BE2C (cell line): Measurements from ENCODE around the gene FAM89A.
"Not testable (repeated sequence)": the region's sequence is repeated elsewhere in the genome, so short reads cannot be mapped to it uniquely, and the experiment has no call there.

Source experiments
- DNase-seq: peaks from one replicate; pipeline ENCODE4 v3.0.0-alpha.2; 2020
- H3K27me3 ChIP-seq: fragments of 250-450 bp; sonication (Bioruptor Pico); 2 replicates; pipeline ENCODE4 v1.5.1; 2020; ENCODE audit warnings: mild to moderate bottlenecking
- H3K36me3 ChIP-seq: fragments of 250-450 bp; sonication (Bioruptor Pico); 2 replicates; pipeline ENCODE4 v1.5.1; 2020; ENCODE audit warnings: mild to moderate bottlenecking
- H3K4me1 ChIP-seq: fragments of 250-450 bp; sonication (Bioruptor Pico); 2 replicates; pipeline ENCODE4 v1.5.1; 2020
- H3K4me3 ChIP-seq: 2 replicates; pipeline ENCODE4 v1.5.1; 2011; ENCODE audit warnings: low read depth, low read length
- H3K9me3 ChIP-seq: fragments of 250-450 bp; sonication (Bioruptor Pico); 2 replicates; pipeline ENCODE4 v1.5.1; 2020
- CTCF ChIP-seq: IDR thresholded peaks from 2 replicates; pipeline ENCODE4 v1.5.1; 2012; ENCODE audit warnings: mild to moderate bottlenecking, low read depth, low read length

FAM89A gene

GRCh38 chr1:231028682-231029081, 11.4 kb downstream of the FAM89A start:
- H3K9me3 ChIP-seq = no peaks in the 10 kb centered on the region
- no peaks in the 10 kb centered on the region for H3K27me3 ChIP-seq
- no peak for TF ChIP-seq CTCF
- H3K4me3 ChIP-seq = no peak overlapping the region
- H3K4me1 ChIP-seq = no peaks in the 10 kb centered on the region
- DNase-seq = no peak
- no peaks in the 10 kb centered on the region for H3K36me3 ChIP-seq

- no peaks in the 10 kb centered on the region for H3K9me3 ChIP-seq
- no peak for TF ChIP-seq CTCF
- H3K27me3 ChIP-seq = no peaks in the 10 kb centered on the region
- no peak overlapping the region for H3K4me3 ChIP-seq
- no peak for DNase-seq
- H3K36me3 ChIP-seq = no peaks in the 10 kb centered on the region
- no peaks in the 10 kb centered on the region for H3K4me1 ChIP-seq
These were observed 12.1 kb downstream of the FAM89A start for GRCh38 chr1:231027971-231028370.

- Histone ChIP-seq H3K36me3 (no peaks in the 10 kb centered on the region), H3K27me3 (no peaks in the 10 kb centered on the region), H3K4me3 (no peak overlapping the region), H3K4me1 (no peaks in the 10 kb centered on the region), H3K9me3 (no peaks in the 10 kb centered on the region)
- TF ChIP-seq CTCF = no peak
- DNase-seq = no peak
These were observed 12.7 kb downstream of the FAM89A start for GRCh38 chr1:231027136-231027925.

GRCh38 chr1:231026576-231026975, 13.5 kb downstream of the FAM89A start:
- Histone ChIP-seq H3K27me3 (no peaks in the 10 kb centered on the region), H3K4me1 (no peaks in the 10 kb centered on the region), H3K9me3 (no peaks in the 10 kb centered on the region), H3K4me3 (no peak overlapping the region), H3K36me3 (no peaks in the 10 kb centered on the region)
- TF ChIP-seq CTCF = no peak
- DNase-seq = no peak

GRCh38 chr1:231023150-231023549, 16.9 kb downstream of the FAM89A start:
- H3K4me1 ChIP-seq = no peaks in the 10 kb centered on the region
- no peak for DNase-seq
- H3K27me3 ChIP-seq = no peaks in the 10 kb centered on the region
- no peak overlapping the region for H3K4me3 ChIP-seq
- H3K36me3 ChIP-seq = no peaks in the 10 kb centered on the region
- TF ChIP-seq CTCF = no peak
- H3K9me3 ChIP-seq = no peaks in the 10 kb centered on the region

- H3K9me3 ChIP-seq, H3K4me3 ChIP-seq, DNase-seq, H3K36me3 ChIP-seq, H3K4me1 ChIP-seq, H3K27me3 ChIP-seq: not testable (repeated sequence)
These were observed 17.5 kb downstream of the FAM89A start for GRCh38 chr1:231022543-231022942.
